Measurements from ENCODE around the gene SPATS2L. TPM values are rescaled to one million over a fixed set of nuclear protein-coding genes. Genes with fewer than 3 reads are reported as not detected.

SPATS2L gene
- total RNA-seq, 1 donor from 2014 or later = 36.6 TPM

DNA sequence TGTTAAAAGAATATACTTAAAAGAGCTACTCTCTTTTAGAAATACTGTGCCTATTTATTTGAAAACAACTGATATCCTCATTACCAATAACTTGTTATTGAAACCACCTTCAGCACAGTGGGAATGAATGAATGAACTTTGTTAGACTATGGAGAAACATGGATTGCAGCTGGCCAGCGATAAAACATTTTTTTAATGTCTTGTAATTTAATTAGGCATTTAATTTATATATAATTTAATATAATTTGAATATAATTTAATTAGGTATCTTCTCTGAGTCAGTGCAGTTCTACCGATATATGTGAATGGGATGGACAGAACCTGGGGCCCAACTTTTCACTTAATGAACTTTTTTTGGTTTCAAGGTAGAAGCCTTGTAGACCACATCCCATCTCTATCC lies 109.0 kb downstream of the SPATS2L start:
- Histone ChIP-seq H3K27me3 (no peaks in the 10 kb centered on the region), H3K36me3 (peaks cover 17 to 19% of the 10 kb centered on the region in 2 donors), H3K27ac (no peak overlapping the region), H3K9me3 (no peaks in the 10 kb centered on the region), H3K4me3 (no peak overlapping the region), H3K4me1 (no peaks in the 10 kb centered on the region)
- DNase-seq (ENCODE audit: low spot score in 2 of 2) = no peak
- TF ChIP-seq, protein P1, sequence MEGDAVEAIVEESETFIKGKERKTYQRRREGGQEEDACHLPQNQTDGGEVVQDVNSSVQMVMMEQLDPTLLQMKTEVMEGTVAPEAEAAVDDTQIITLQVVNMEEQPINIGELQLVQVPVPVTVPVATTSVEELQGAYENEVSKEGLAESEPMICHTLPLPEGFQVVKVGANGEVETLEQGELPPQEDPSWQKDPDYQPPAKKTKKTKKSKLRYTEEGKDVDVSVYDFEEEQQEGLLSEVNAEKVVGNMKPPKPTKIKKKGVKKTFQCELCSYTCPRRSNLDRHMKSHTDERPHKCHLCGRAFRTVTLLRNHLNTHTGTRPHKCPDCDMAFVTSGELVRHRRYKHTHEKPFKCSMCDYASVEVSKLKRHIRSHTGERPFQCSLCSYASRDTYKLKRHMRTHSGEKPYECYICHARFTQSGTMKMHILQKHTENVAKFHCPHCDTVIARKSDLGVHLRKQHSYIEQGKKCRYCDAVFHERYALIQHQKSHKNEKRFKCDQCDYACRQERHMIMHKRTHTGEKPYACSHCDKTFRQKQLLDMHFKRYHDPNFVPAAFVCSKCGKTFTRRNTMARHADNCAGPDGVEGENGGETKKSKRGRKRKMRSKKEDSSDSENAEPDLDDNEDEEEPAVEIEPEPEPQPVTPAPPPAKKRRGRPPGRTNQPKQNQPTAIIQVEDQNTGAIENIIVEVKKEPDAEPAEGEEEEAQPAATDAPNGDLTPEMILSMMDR (IDR thresholded peaks at IDR 0.05) = no peak
- intact Hi-C loops (cut with DNase I) = no loop called here

DNA sequence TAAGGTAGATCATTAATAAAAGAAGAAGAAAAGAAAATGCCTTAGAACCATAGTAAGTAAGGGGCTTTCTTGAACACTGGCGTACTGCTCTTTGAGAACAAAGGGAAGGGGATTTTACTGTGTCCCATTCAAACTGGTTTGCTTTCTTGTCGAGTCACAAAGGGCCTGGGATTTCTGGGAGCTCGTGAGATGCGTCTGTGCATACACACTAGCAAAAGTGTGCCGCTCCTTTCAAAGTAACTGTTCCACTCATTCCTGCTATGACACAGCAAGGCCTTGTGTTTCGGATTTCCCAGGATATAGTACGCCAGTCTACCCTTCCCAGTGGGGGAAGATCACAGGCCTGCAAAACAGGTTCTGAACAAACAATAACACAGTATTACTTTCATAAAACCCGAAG lies 110.4 kb downstream of the SPATS2L start:
- no peaks in the 10 kb centered on the region for H3K4me1 ChIP-seq
- DNase-seq (ENCODE audit: low spot score in 2 of 2) = no peak
- no peak overlapping the region for H3K4me3 ChIP-seq
- H3K27ac ChIP-seq = no peak overlapping the region
- H3K36me3 ChIP-seq = peaks cover 23 to 27% of the 10 kb centered on the region in 2 donors
- H3K27me3 ChIP-seq = no peaks in the 10 kb centered on the region
- intact Hi-C loops (cut with DNase I) = no loop called here
- TF ChIP-seq, protein P1 (IDR thresholded peaks at IDR 0.05) = no peak
- no peaks in the 10 kb centered on the region for H3K9me3 ChIP-seq

DNA sequence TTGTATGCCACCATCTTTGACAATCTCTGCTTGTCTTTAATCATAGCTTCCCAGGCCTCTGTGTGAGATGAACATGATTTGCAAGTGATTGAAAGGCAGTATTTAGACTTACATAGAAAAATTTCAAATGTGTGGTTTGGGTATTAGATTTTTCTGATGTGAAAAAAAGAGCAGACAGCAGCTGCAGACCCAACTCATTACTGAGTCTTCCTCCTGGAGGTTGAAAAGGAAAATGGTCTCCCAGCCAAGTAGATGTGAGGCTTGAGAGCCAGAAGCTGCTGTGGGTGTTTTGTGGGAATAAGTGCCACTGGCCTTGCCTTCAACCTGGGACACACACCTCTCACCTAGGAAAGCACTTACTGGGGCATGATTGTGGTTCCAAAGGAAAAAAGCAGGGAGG lies 110.9 kb downstream of the SPATS2L start:
- Histone ChIP-seq H3K27me3 (no peaks in the 10 kb centered on the region), H3K36me3 (peaks cover 23 to 27% of the 10 kb centered on the region in 2 donors), H3K9me3 (no peaks in the 10 kb centered on the region), H3K4me3 (no peak overlapping the region), H3K27ac (no peak overlapping the region), H3K4me1 (no peaks in the 10 kb centered on the region)
- DNase-seq (ENCODE audit: low spot score in 2 of 2) = no peak
- TF ChIP-seq, protein P1 (IDR thresholded peaks at IDR 0.05) = no peak
- intact Hi-C loops (cut with DNase I) = no loop called here

DNA sequence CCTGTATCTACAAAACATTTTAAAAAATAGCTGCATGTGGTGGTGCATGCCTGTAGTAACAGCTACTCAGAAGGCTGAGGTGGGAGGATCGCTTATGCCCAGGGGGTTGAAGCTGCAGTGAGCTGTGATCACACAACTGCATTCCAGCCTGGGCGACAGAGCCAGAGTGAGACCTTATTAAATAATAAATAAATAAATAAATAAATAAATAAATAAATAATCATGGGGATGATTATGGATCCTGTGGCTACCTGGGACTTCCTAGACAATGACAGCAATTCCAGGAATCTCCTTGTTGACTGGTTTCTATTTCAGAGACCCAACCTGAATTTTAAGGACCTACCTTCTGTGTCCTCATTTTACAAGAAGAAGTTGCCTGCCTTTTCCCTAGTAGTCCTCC lies 111.9 kb downstream of the SPATS2L start:
- Histone ChIP-seq H3K9me3 (no peaks in the 10 kb centered on the region), H3K4me3 (no peak overlapping the region), H3K27ac (no peak overlapping the region), H3K27me3 (no peaks in the 10 kb centered on the region), H3K36me3 (peaks cover 17 to 27% of the 10 kb centered on the region in 2 donors), H3K4me1 (no peaks in the 10 kb centered on the region)
- intact Hi-C loops (cut with DNase I) = no loop called here
- TF ChIP-seq, protein P1 (IDR thresholded peaks at IDR 0.05) = no peak
- no peak for DNase-seq (ENCODE audit: low spot score in 2 of 2)

DNA sequence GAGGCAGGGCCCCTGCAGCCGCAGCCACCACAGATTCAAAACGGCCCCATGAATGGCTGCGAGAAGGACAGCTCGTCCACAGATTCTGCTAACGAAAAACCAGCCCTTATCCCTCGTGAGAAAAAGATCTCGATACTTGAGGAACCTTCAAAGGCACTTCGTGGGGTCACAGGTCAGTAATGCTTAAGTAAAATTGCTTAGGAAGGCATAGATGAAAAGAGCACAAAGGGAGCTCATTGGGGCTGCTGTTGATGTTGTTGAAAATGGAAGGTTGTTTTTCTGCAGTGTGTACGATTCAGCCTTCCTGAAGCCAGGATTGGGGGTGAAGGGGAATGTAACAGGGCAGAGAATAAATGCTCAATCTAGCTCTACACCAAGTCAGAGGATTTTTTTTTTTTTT lies 112.8 kb downstream of the SPATS2L start:
- Histone ChIP-seq H3K4me3 (no peak overlapping the region), H3K4me1 (no peaks in the 10 kb centered on the region), H3K27ac (no peak overlapping the region), H3K27me3 (no peaks in the 10 kb centered on the region), H3K9me3 (no peaks in the 10 kb centered on the region), H3K36me3 (peaks cover 17 to 27% of the 10 kb centered on the region in 2 donors)
- intact Hi-C loops (cut with DNase I) = no loop called here
- no peak for DNase-seq (ENCODE audit: low spot score in 2 of 2)
- TF ChIP-seq, protein P1 (IDR thresholded peaks at IDR 0.05) = no peak

DNA sequence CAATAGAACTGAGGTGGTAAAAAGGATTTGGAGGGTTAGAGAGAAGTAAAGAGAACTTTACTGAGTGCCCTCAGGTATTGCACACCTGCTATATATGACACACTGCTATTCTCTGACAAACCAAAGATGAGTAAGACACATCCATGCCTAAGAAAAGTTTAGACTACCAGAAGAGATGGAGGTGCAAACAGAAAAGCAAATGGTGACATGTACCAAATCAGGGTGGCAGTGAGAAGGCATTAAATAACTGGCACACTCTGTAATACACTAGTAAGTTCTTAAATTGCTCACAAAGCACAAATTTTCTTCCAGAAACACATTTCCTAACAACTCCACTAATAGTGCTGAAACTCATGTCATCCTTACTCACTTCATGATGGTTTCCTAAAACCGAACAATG lies 114.8 kb downstream of the SPATS2L start:
- Histone ChIP-seq H3K27me3 (no peaks in the 10 kb centered on the region), H3K9me3 (no peaks in the 10 kb centered on the region), H3K4me1 (no peaks in the 10 kb centered on the region), H3K27ac (no peak overlapping the region), H3K4me3 (no peak overlapping the region), H3K36me3 (peaks cover 17 to 30% of the 10 kb centered on the region in 2 donors)
- no peak for DNase-seq (ENCODE audit: low spot score in 2 of 2)
- intact Hi-C loops (cut with DNase I) = no loop called here
- TF ChIP-seq, protein P1 (IDR thresholded peaks at IDR 0.05) = no peak
